Limb (tissue), 2 donors: ENCODE measurements around the gene PKD1.
A peak's percentile ranks its signal among the peaks of the same experiment; 100 is the strongest.

Source experiments
- DNase-seq, 2 donors: peaks; one replicate each; pipeline ENCODE4 v3.0.0-alpha.2; 2016; ENCODE audit errors: extremely low spot score in 2 of 2

PKD1 gene

DNA sequence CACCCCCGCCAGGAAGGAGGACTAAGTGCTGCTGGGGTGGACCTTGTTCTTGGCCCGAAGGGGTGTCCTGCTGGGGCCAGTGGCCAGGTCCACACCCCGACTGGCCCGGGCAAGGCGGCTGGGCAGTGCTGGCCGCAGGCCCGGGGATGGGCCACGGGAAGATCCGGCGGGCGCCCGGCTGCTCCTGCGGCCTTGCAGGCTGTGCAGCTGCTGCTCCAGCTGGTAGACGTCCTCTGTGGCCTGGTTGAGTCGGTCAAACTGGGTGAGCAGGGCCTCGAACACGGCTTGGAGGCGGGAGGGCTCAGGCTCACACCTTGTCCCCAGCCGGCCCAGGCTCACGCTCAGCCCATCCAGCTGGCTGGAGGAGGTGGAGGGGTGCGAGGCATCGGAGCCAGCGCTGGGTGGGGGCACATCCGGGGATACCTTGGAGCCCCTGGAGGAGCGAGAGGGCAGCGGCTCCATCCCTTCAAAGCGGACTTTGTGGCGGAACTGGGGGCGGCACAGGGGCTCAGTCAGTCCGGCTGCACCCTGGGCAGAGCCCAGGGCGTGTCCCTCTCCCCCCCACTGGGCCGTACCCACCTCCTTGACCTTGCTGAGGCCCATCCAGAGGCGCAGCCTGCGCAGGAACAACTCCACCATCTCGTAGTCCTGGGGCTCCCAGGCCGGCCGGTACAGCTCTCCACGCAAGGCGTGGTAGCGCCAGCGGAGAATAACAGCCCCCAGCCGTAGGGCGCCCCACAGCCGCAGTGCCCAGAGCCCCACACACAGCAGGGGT, 45.8 kb downstream of the PKD1 start:
- peak in 1 of 2 donors; percentile 45 for DNase-seq

DNA sequence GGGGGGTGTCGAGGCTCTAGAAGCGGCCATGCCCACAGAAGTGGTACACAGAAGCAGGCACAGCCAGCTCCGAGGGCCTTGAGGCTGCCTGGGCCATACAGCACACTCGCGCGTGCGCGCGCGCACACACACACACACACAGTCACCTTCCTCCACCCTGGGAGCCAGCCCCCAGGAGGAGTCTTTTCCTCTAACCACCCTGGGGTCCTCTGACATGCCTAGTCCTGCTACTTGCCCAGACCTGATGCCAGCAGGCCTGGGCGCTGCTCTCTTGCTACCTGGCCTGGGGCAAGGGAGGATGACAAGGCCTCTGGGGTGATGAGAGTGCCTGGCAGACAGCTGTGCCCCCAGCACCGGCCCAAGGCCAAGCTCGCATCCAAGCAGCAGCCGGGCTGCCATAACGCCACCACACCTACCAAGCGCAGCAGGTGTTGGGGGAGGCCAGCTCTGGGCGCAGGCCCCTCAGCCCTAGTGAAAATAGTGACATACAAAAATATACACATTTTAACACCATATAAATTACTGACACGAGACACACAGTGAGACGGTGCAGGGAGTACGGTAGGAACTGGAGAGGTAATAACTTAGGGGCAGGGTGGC, 46.8 kb downstream of the PKD1 start:
- no peak for DNase-seq

DNA sequence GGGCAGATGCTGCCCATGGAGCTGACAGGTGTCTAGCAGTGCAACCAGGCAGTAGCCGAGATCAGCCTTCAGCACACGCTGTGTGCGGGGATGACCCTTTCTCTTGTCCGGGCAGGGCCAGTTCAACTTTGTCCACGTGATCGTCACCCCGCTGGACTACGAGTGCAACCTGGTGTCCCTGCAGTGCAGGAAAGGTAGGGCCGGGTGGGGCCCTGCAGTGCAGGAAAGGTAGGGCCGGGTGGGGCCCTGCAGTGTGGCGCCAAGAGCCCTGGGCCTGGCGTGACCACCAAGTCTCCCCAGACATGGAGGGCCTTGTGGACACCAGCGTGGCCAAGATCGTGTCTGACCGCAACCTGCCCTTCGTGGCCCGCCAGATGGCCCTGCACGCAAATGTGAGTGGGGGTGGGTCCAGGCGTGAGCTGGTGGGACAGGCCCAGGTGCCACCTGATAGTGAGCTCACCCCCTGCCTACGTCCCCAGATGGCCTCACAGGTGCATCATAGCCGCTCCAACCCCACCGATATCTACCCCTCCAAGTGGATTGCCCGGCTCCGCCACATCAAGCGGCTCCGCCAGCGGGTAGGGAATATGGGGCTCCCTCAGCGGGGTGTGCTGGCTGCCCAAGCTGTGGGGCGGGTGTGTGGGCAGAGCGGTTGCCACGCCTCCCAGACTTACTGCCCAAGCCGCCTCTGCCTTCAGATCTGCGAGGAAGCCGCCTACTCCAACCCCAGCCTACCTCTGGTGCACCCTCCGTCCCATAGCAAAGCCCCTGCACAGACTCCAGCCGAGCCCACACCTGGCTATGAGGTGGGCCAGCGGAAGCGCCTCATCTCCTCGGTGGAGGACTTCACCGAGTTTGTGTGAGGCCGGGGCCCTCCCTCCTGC, 47.7 kb downstream of the PKD1 start:
- no peak for DNase-seq

DNA sequence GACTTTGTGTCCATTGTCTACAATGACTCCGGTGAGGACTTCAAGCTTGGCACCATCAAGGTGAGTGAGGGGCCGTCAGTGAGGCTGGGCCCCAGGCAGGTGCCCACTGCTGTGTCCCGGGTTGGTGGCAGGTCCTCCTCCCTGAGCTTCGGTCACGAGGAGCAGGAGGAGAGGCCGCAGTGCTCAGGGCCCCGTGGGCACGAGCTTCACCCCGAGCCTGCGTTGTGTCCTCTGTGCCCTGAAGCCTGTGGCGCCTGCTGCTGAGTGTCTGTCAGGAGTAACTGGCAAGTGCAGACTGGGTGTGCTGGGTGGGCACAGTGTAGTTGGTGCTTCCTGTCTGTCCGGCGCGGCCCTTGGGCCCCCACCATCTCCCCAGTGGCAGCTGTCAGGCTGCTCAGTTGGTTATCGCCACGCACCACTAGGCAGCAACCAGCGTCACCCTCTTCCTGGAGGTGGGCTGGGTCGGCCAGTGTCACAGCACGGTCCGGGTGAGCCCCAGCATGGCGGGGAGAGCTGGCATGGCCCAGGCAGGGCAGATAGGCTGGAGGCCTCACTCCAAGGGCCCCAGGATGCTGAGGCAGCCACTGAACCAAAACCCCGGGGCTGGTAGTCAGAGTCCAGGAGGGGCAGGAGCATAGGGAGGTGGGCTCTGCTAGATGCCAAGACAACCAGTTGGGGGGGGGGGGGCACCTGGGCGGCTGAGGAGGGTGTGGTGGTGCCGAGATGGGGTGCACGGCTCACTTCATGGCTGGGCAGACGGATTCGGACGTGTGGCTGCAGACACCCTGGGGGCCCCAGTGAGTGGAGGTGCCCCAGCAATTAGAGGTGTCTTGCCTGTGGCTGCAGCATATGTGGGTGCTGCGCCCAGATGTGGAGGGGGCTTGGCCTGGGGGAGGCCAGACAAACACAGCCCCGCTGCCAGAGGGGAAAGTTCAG, 48.6 kb downstream of the PKD1 start:
- DNase-seq = no peak

DNA sequence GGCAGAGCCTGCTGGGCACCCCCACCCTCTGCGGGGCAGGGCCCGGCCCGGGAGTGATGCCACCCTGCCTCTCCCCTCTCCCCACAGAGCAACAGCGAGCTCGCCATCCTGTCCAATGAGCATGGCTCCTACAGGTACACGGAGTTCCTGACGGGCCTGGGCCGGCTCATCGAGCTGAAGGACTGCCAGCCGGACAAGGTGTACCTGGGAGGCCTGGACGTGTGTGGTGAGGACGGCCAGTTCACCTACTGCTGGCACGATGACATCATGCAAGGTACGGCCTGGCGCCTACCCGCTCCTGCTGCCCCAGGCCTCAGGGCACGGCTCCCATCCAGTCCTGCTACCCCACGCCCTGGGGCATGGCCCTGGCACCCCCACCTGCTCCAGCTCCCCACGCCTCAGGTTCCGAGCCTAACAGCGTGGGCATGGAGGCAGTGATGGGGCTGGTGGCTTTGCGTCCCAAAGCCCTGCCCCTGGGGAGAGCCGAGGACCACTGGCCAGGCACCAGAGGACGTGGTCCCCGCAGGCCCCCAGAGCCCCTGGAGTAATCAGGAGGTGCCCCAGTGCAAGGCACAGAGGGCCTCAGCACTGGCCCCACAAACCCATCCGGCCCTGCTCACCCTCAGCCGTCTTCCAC, 49.5 kb downstream of the PKD1 start:
- no peak for DNase-seq

DNA sequence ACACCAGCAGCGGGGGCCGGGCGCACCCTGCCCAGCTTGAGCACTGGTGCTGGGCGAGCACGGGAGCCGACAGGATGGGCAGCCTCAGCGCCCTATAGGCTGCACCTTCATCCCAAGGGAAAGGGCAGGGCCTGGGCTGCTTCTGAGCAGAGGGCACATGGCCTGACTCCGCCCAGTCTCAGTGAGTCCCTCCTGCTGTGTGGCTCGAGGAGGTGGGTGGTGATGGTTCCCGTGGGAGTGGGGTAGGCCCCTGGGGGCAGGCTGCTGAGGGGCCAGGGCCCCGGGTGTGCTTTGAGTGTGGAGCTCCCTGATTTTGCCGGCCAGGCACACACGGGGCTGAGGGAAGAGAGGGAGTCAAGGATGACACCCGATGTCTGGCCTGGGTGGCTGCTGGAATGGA, 50.0 kb downstream of the PKD1 start:
- no peak for DNase-seq

DNA sequence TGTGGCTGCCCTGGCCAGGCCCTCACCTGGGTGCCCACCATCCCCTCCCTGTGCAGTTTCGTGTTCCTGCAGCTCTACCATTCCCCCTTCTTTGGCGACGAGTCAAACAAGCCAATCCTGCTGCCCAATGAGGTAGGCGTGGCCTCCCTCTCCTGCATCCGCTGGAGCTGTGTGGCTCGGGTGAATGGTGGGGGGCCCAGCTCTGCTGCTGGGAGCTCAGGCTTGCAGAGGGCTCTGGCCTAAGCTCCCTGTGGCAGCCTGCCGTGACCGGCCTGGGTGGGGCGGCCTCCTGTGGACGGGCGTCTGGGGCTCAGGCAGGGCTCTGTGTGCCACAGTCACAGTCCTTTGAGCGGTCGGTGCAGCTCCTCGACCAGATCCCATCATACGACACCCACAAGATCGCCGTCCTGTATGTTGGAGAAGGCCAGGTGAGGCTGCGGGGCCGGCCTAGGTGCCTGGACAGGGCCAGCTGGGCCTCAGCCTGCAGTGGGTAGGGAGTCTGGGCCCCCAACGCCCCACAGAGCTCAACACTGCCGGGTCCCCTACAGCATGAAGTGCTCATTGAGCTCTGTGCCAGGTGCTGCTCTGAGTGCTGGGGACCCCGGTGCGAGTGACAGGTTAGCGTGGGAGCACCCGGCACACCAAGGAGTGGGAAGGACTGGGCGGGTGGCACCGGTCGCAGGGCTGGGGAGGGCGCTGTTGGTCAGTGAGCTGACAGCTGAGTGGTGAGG, 50.6 kb downstream of the PKD1 start:
- DNase-seq = no peak

DNA sequence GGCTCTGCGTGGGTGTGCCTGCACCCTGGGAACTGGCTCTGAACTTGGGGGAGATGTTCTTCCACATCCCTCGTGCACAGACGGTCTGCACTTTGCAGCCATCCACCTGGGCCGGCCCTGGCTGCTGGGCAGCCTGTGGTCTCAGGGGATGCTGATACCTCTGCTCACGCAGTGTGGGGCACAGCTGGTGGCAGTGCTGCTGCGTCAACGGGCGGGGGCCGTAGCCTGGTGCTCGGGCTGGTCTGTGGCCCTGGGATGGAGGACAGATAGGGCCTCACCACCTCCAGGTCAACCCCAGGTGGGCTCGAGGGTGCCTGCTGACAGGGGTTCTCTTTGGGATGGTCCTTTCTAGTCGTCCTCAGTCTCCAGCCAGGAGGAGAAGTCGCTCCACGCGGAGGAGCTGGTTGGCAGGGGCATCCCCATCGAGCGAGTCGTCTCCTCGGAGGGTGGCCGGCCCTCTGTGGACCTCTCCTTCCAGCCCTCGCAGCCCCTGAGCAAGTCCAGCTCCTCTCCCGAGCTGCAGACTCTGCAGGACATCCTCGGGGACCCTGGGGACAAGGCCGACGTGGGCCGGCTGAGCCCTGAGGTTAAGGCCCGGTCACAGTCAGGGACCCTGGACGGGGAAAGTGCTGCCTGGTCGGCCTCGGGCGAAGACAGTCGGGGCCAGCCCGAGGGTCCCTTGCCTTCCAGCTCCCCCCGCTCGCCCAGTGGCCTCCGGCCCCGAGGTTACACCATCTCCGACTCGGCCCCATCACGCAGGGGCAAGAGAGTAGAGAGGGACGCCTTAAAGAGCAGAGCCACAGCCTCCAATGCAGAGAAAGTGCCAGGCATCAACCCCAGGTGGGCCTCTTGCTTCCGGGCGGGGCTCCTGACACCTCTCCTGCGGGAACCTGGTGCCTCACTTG, 51.6 kb downstream of the PKD1 start:
- no peak for DNase-seq

DNA sequence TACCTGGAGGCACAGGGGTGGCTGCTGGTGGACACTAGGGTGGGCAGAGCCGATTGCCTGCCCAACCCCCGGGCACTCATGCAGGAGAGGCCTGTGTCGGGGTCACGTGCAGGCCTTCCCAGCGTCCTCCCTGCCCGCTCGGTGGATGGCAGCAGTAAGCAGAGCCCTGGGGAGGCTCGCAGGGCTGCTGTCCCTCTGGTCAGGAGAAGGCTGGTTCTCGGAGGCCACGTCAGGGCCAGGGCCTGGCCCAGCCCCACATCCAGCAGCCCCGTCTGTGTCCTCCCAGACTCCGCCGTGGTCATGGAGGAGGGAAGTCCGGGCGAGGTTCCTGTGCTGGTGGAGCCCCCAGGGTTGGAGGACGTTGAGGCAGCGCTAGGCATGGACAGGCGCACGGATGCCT, 52.3 kb downstream of the PKD1 start:
- DNase-seq = no peak

DNA sequence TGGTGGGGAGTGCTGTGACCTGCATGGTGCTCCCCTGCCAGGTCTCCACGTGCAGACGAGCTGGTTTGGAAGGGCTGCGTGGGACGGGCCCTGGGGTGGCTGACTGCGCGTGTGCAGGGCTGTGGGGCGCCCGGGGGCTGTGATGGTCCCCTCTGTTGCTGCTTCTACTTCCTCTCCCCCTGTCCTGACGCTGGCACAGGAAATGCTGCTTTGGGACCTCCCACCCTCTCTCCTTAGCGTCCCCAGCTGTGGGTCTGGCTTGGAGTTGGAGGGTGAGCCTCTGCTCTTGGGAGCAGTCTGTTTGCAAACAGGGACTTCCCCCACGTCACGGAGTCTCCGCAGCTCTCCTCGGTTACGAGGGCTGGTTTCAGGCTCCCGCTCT, 52.7 kb downstream of the PKD1 start:
- no peak for DNase-seq

DNA sequence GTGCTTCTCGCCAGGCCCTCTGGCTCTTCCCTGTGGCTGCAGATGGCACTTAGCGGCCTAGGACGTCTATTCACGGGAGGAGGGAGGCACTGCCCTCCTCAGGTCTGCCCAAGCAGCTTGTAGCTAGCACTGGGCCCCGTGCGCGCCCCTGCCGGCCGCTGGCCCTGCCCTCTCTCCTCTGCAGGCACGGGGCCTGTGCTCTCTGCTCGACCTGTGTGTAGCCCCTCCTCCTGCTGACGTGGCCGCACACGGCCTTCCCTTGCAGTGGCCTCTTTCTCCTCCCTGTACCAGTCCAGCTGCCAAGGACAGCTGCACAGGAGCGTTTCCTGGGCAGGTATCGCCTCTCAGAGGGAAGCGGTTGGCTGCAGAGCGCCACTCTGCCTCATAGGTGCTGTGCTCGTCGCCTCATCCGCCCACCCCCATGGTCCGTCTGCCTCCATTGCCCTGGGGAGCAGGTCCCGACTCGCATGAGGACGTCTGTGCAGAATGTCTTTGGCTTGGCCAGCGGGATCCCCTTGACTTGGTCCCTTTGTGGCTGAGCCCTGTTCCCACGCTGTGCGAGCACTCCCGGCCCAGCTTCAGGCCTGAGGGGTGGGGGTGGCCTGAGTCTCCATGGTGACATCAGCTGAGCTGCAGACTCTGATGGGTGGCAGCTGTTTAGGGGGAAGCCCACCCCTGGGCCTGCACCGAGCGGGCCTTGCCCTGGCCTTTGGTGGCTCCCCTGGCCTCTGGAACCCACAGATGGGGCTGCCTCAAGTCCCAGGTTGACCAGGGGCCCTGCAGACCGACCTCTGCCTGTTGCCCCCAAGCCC, 53.3 kb downstream of the PKD1 start:
- DNase-seq = no peak

DNA sequence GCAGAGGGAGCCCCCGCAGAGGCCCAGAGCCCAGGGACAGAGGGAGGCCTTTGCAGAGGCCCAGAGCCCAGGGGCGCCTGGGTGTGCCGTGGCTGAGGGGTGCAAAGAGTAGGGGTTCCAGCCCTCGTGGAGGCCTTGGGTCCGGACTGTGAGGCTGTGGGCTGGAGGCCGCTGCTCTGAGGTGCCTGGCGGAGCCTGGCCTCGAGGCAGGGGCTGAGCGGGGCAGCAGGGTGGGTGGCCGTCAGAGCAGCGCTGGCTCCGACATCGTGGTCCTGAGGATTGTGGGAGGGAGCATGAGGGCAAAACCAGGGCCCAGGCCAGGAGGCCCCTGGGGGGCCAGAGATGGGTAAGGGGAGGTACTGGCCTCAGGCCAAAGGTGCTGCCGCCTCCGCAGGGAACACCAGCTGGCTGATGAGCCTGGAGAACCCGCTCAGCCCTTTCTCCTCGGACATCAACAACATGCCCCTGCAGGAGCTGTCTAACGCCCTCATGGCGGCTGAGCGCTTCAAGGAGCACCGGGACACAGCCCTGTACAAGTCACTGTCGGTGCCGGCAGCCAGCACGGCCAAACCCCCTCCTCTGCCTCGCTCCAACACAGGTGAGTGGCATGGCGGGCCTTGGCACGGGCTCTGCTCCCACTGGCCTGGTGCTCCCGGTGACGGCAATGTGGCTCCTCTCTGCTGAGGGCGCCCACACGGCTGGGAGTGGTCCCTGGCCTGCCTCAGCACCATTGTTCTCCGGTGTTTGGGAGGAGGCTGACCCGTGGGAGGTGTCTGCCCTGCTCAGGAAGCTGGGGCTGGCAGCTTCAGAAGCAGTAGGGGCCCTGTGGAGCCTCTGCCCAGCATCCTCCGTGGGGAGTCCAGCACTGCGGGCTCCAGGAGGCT, 54.3 kb downstream of the PKD1 start:
- no peak for DNase-seq

DNA sequence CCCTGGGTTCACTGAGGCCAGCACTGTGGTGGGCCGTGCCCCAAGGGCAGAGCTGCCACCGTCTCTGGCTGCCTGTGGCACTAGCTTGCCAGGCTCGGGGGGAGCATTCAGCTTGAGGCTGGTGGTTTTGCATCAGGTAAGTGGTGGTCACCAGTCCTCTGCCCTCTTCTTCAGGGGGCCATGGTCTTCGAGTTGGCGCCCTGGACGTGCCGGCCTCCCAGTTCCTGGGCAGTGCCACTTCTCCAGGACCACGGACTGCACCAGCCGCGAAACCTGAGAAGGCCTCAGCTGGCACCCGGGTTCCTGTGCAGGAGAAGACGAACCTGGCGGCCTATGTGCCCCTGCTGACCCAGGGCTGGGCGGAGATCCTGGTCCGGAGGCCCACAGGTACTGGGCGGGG, 55.7 kb downstream of the PKD1 start:
- no peak for DNase-seq

DNA sequence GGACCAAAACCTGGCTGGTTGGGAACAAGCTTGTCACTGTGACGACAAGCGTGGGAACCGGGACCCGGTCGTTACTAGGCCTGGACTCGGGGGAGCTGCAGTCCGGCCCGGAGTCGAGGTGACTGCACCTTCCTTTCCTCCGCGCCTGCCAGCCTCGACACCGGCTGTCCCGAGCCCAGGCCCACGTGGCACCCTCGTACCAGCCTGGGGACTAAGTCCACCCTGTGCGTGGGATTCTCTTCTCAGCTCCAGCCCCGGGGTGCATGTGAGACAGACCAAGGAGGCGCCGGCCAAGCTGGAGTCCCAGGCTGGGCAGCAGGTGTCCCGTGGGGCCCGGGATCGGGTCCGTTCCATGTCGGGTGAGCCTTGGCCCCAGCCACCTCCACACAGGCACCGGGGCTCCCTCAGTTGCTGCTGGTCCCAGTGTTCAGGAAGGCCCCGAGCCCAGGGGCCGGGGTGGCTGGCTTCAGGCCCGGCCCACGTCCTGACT, 56.3 kb downstream of the PKD1 start:
- DNase-seq = no peak

DNA sequence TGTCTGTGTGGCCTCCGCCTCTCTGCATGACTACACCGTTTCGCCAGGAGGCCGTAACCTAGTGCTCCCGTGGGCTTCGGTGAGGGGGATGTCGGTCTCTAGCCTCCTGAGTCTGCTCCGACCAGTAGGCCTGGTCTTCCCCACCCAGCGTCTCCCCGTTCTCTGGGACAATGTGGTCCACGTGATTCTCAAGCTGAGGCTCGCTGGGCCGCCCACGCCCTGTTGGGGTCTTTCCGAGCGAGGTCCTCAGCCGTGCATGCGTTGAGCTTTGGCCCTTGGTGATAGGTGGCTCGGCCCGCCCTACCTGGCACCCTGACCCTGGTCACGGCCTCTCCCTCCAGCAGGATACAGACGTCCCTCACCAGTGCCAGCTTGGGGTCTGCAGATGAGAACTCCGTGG, 57.0 kb downstream of the PKD1 start:
- no peak for DNase-seq

DNA sequence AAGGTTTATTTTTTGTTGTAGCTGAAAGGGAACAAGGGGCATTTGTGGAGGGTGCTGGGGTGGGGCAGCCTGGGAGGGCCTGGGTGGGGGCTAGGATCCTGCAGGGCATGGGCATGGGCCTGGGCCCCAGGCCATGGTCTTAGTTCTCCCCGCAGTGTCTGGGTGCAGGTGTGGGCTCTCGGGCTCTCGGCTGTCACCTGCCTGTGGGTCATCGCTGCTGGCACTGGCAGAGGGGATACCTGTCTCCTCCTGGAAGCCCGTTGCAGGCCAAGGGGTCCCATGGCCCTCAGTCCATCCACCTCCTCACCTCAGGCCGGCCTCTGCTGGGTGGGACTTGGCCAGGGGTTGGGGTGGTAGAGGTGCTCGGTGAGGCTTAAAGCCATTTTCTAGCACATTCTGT, 57.6 kb downstream of the PKD1 start:
- no peak for DNase-seq

DNA sequence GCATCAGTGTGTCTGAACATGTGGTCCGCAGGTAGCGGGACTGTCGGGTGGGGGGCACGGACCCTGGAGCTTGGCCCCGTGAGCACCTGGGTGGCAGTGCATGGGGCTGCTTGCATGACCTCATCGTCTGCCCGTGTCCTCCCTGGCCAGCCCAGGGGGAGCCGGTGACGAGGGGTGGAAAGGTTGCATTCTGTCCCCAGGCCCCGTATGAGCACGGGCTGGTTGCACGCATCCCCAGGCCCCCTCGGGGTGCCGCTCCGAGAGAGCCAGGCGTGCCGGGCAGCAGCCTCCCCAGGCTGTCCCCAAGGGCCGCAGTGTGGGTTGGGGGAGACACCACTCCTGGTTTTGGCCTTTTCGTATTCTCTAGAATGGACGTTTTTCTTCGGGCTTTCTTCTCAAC, 58.0 kb downstream of the PKD1 start:
- no peak for DNase-seq
